GM21528 (cell line): ENCODE results near the gene CNTN1.

Source experiments
- ATAC-seq: cut with Tn5 transposase; IDR thresholded peaks from one replicate; pipeline ENCODE4 v1.9.1; 2021; ENCODE audit warnings: mild to moderate bottlenecking, moderate library complexity; ENCODE audit not compliant: unreplicated experiment, low FRiP score

The CNTN1 gene

DNA sequence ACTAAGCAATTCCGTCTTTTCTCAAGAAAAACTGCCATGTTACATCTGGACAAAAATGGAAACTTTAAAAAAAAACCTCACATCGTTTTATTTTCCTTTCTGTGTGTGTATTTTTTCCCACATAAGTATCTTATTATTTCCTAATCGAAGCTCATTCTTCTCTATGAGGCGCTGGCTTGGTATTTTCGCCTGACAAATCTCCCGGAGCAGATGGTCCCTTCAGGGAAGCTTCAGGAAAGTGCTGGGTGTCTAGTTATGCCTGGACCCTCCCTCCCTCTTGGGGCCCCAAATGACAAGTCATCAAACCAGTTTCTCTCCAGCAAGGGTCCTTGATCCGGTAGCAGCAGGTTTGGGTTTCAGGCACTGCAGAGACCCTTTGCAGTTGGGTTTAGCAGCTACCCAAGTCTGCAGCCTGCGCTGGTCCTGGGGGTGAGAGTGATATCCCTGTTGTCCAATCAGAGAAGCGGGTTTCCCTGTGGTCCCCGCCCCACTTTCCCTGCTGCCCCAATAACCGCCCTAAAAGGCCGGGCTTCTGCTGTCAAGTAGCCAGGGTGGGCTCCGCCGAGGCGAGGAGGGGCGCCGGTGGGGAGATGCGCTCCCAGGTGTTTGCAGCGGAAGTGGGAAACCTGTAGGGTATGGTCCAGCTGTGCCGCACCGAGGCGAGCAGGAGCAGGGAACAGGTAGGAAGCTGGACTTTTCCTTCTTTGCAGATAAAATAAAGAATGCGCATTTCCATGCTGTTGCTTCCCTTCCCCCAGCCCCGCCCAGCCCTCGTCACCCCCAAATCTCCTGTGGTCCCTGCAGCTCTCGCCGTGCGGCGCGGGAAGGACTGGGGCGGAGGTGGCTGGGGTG, at the start of gene CNTN1:
TSS of gene CNTN1 (plus strand) at position 527 of the 852 bp plus-strand sequence.
- ATAC-seq: no peak

GRCh38 chr12:40643506-40643905, 48.7 kb upstream of the CNTN1 start:
- no peak for ATAC-seq

- no peak for ATAC-seq
These were observed 48.3 kb upstream of the CNTN1 start for GRCh38 chr12:40643976-40644375.

DNA sequence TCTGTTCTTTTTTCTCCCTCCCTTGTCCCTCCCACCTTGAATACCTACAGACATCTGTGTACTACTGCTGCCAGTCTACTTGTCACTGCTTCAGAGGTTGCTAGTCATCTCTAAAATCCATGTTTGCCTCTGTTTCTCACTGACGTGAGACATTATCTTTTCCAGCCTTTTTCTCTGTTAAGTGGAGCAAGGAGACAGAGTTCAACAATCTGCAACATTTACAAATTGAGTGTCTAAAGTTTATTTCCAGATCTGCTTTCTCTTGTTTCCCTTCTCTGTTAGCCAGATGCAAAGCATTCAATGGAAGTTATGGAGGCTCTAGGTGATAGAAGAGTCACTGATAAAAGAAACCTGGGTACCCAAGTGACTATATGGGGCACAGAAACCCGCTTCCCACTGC, 47.5 kb upstream of the CNTN1 start:
- no peak for ATAC-seq

DNA sequence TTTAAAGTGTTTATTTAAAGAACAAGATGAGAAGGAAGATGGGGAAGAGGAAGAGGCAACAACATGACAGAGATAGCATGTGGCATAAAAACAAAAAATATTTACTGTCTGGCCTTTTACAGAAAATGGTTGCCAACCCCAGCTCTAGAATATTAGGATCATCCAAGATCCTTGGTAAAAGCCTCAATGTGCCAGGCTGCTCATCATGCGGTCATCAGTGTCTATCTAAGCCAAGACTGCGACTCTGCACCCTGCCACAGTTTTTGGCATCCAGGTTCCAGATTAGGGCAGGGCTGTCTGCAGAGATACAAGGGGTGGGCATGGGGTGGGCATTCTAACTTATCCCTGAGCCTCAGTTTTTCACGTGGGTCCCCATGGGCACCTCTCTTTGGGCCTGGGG, 46.9 kb upstream of the CNTN1 start:
- no peak for ATAC-seq

- no peak for ATAC-seq
These were observed 45.8 kb upstream of the CNTN1 start for GRCh38 chr12:40646456-40646855.

DNA sequence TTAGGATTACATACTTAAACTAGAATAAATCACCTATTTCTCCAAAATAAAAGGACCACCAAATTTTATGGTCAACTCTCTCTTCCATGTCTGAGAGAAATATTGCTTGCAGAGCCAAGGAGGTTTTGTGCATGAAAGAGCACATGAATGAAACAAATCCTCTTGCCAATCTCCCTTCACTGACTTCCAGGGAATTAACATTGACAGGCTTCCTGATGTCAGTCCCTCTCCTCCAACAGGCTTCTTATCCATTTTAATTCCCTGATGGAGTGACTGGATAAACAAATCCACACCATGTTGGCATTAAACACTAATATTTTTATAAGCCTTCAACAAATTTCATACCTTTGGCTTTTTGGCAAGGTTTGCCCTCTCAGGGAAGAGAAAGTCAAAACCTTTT, 45.3 kb upstream of the CNTN1 start:
- ATAC-seq: no peak

DNA sequence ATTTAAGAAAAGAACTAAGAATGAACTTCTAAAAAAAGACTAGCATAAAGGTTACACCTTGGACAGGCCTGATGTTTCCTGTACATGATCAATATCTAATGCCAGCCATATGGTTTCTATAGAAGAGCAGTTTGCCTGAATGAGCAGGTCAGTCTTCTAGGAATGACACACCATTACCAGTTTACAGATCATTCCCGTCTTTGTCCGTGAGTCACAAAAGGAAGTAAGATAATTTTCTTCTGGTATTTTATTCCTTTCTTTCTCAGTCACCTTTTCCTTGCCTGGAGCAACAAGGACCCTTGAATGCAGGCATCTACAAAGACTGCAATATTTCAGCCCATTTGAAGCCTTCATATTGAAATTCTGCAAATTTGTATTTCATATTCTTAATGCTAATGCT, 44.6 kb upstream of the CNTN1 start:
- ATAC-seq: no peak

DNA sequence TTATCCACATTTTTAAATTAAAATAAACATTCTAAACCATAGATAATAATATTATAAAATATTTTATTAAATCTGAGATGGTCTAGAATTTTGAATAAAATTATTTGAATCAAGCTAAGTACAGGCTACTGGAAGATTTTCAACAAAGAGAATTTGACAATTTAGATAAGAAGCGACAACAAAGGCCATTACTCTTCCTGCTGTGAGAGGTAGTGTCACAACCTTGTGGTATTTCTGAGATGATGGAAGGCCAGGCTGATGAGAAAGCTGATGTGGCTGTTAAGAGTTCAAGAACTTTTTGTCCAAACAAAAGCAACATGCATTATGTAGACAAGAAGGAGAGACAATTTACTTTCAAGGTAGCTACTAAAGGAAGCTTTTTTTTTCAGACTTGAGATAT, 43.7 kb upstream of the CNTN1 start:
- ATAC-seq: no peak

DNA sequence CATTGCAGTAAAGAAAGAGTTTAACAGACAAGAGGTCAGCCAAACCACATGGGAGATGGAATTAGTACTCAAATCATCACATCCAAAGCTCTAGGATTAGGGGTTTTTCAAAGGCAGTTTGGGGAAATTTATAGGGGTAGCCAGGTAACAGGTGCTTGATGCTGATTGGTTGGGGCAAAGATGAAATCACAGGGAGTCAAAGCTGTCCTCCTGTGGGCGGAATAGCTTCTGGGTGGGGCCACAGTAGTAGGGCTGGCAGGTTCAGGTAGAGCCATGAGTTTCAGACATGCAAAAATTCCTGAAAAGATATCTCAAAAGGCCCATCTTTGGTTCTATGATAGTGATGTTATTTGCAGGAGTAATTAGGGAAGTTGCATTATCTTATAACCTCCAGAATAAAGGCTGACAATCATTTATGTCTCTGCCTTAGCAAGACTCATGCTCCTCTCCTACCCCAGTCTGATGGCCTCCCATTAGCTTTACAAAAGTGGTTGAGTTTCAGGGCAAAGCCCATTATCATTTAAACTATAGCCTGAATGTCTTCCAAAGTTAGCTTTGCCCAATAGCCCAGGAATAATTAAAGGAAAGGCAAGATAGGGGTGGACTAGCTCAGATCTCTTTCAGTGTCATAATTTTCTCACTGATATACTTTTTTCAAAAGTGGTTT, 42.1 kb upstream of the CNTN1 start:
- ATAC-seq: no peak

DNA sequence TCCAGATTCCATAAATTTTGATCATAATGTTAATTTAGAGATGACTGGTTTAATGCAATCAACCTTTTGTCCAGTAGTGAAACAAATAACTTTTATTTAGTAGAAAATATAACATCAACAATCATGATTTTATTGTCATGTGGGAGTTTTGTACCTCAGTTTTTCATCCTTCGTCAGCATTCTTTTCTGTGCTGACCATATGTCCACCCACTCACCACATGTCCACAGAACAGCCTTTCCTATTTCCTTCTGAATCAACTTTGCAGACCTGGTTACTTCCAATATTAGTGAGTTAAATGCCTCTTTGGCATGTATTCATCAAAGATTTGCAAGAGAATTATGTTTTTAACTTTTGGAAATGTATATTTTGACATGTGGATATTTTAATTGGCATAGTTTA, 36.8 kb upstream of the CNTN1 start:
- ATAC-seq: no peak

DNA sequence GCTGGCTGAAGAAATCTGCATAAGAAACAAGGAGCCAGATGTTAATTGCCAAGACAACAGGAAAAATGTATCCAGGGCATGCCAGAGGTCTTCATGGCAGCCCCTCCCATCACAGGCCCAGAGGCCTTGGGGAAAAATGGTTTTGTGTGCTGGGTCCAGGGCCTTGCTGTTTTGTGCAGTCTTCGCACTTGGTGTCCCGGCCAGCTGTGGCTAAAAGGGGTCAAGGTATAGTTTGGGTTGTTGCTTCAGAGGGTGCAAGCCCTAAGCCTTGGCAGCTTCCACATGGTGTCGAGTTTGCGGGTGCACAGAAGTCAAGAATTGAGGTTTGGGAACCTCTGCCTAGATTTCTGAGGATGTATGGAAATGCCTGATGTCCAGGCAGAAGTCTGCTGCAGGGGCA, 29.9 kb upstream of the CNTN1 start:
- no peak for ATAC-seq

GRCh38 chr12:40663781-40664180, 28.5 kb upstream of the CNTN1 start:
- no peak for ATAC-seq

GRCh38 chr12:40668099-40668529, 24.1 kb upstream of the CNTN1 start:
- no peak for ATAC-seq

DNA sequence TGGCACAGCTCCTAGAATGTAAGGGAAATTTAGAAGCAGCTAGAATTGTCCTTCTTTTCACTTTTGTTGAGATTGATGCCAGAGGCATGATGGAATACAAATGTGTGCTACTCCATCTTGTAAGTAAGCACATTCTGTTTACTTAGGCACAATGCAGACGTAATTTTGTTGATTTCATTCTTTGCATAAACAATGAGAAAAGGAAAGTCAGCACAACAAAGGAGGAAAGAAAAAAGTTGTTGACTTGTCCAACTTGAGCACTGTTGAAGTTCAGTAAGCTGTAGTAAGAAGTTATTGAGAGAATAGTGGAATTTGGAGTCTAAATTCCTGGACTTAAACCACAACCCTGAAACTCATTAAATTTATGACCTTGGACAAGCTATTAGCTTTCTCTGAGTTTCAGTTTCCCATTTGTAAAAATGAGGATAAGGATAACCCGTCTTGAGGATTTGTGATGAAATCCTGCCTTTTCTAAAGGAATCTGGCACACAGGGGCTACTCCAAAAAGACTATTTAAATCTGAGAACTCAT, 19.4 kb upstream of the CNTN1 start:
- ATAC-seq: no peak

DNA sequence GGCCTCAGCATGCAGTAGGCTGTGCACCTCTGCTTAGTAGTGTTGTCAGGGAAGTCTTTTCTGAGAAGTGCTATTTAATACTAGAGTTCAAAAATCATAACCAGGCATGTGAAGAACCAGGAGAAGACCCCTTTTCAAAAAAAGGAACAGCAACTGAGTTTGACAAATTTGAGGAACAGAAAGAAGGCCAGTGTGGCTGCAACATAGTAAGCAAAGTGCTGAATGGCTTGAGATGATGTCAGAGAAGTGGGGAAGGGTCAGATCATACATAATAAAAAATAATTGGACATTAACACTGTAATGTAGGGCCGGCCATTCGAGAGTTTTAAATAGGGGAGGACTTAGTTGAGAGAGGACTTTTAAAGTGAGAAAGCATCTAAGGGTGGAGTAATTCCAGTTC, 11.1 kb upstream of the CNTN1 start:
- ATAC-seq: no peak

DNA sequence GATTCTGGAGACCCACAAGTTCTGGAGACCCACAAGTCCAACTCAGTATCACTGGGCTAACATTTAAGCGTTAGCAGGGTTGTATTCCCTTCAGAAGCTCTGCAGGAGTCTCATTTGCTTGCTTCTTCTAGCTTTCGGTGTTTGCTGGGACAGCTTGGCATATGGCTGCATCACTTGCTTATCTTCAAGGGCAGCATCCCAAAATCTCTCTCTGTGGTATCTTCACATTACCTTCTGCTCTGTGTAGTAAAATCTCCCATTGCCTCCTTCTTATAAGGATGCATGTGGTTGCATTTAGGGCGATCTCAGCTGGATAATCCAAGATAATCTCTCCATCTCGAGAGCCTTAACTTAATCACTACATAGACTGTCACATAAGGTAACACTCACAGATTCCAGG, 7.3 kb upstream of the CNTN1 start:
- ATAC-seq: no peak

DNA sequence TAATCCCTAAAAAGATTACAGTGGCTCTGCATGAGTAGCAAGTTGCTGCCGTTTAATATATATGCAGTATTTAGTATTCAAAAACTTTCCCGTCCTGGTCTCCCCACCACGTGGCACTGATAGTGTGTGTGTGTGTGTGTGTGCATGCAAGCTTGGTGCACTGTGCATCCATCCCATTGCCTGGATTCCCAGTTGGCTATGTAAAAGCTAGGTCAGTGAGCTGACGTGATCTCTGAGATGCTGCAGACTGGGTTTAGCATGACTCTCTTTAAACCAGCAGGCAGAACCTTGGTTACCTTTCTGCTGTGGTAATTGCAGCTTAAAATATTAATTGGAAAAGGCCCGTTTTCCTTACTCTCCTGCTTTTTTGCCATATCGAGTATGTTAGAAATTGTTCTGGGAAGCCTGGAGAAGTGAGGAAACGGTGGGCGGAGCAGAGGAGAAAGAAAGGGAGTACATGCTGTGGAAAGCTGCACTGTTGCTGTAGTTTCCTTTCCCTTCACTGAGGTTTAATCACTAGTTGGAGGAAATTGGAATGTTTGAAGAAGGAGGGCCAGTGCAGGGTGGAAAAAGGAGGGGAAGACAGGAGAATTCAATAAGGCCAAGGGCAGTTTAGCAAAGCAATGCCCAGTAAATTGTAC, 4.0 kb upstream of the CNTN1 start:
- no peak for ATAC-seq

- ATAC-seq: no peak
These were observed 2.7 kb upstream of the CNTN1 start for GRCh38 chr12:40689576-40689975.

- ATAC-seq: no peak
These were observed 547 bp downstream of the CNTN1 start for GRCh38 chr12:40692765-40693206.

GRCh38 chr12:40693207-40693821, 1.1 kb downstream of the CNTN1 start:
- ATAC-seq: no peak
